ENCODE data around the gene CRB3.

- TF ChIP-seq, protein P1, sequence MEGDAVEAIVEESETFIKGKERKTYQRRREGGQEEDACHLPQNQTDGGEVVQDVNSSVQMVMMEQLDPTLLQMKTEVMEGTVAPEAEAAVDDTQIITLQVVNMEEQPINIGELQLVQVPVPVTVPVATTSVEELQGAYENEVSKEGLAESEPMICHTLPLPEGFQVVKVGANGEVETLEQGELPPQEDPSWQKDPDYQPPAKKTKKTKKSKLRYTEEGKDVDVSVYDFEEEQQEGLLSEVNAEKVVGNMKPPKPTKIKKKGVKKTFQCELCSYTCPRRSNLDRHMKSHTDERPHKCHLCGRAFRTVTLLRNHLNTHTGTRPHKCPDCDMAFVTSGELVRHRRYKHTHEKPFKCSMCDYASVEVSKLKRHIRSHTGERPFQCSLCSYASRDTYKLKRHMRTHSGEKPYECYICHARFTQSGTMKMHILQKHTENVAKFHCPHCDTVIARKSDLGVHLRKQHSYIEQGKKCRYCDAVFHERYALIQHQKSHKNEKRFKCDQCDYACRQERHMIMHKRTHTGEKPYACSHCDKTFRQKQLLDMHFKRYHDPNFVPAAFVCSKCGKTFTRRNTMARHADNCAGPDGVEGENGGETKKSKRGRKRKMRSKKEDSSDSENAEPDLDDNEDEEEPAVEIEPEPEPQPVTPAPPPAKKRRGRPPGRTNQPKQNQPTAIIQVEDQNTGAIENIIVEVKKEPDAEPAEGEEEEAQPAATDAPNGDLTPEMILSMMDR (IDR thresholded peaks at IDR 0.05; ENCODE audit: low read length), result peak; percentile 12; the same call in 1 of the 2 replicates
- TF ChIP-seq EZH2 (optimal IDR thresholded peaks at IDR 0.05; ENCODE audit: low read depth, low read length) (no peak), EZH2phosphoT487 (IDR thresholded peaks at IDR 0.05; ENCODE audit: low read length) (no peak)
Observed at GRCh38 chr19:6417713-6418561, 46.1 kb upstream of the CRB3 start.

Data from MM.1S (cell line).